Measurements from ENCODE around the gene CCSER1. TPM values are rescaled to one million over a fixed set of nuclear protein-coding genes. Genes with fewer than 3 reads are reported as not detected.

CCSER1 gene
- polyA plus RNA-seq, 3 donors = 0.09 to 0.75 (median 0.13) TPM

- Histone ChIP-seq H2AFZ (ENCODE audit: insufficient read depth, low read depth, low read length, poor library complexity, severe bottlenecking) (no peak overlapping the region), H3K4me3 (replicated peaks in 1 of 3; ENCODE audit: low read depth in 2 of 3, low read length in 3 of 3) (no peak overlapping the region), H3K9ac (ENCODE audit: insufficient read depth, low read length, poor library complexity, severe bottlenecking) (no peak overlapping the region), H4K20me1 (ENCODE audit: insufficient read depth, low read length) (no peaks in the 10 kb centered on the region), H3K4me2 (replicated peaks; ENCODE audit: extremely low read depth, low read length, poor library complexity, severe bottlenecking) (no peak overlapping the region), H3K9me3 (replicated peaks in 1 of 2; ENCODE audit: control insufficient read depth in 1 of 2, insufficient read depth in 1 of 2, low read length in 2 of 2) (no peaks in the 10 kb centered on the region), H3K27ac (ENCODE audit: low read depth in 1 of 2, low read length in 2 of 2) (no peak overlapping the region), H3K36me3 (replicated peaks in 1 of 2; ENCODE audit: control insufficient read depth in 1 of 2, insufficient read depth in 2 of 2, low read length in 2 of 2) (no peaks in the 10 kb centered on the region), H3K79me2 (ENCODE audit: insufficient read depth, low read length) (no peaks in the 10 kb centered on the region), H3K4me1 (ENCODE audit: control insufficient read depth in 1 of 2, insufficient read depth in 2 of 2, low read length in 2 of 2) (no peaks in the 10 kb centered on the region), H3K27me3 (ENCODE audit: control insufficient read depth in 2 of 2, insufficient read depth in 2 of 2, low read length in 2 of 2) (no peaks in the 10 kb centered on the region)
- Mint-ChIP-seq H3K27ac (no peak overlapping the region), H3K27me3 (ENCODE audit: low read depth in 3 of 3) (no peaks in the 10 kb centered on the region), H3K9me3 (peaks cover 0 to 3% (median 1%) of the 10 kb centered on the region in 7 donors), H3K36me3 (no peaks in the 10 kb centered on the region), H3K4me3 (no peak overlapping the region), H3K4me1 (no peaks in the 10 kb centered on the region)
- WGBS (ENCODE audit: insufficient coverage) = no CpG with 5 or more reads among the region's 1 CpG
- DNase-seq = no peak
- no peak for TF ChIP-seq CTCF (IDR thresholded peaks at IDR 0.05)
- intact Hi-C loops (cut with micrococcal nuclease) = no loop called here
These were observed 1099.7 kb downstream of the CCSER1 start for GRCh38 chr4:91226867-91227266.

- Mint-ChIP-seq H3K9me3 (peaks cover 0 to 2% (median 0%) of the 10 kb centered on the region in 7 donors), H3K4me3 (no peak overlapping the region), H3K4me1 (no peaks in the 10 kb centered on the region), H3K36me3 (no peaks in the 10 kb centered on the region), H3K27me3 (ENCODE audit: low read depth in 3 of 3) (no peaks in the 10 kb centered on the region), H3K27ac (no peak overlapping the region)
- DNase-seq = no peak
- no peak overlapping the region for H3K4me3 ChIP-seq (replicated peaks in 1 of 3; ENCODE audit: low read depth in 2 of 3, low read length in 3 of 3)
- no peaks in the 10 kb centered on the region for H3K27me3 ChIP-seq (ENCODE audit: control insufficient read depth in 2 of 2, insufficient read depth in 2 of 2, low read length in 2 of 2)
- H3K4me2 ChIP-seq (replicated peaks; ENCODE audit: extremely low read depth, low read length, poor library complexity, severe bottlenecking) = no peak overlapping the region
- no peaks in the 10 kb centered on the region for H3K9me3 ChIP-seq (replicated peaks in 1 of 2; ENCODE audit: control insufficient read depth in 1 of 2, insufficient read depth in 1 of 2, low read length in 2 of 2)
- TF ChIP-seq CTCF (IDR thresholded peaks at IDR 0.05) = no peak
- no peaks in the 10 kb centered on the region for H3K79me2 ChIP-seq (ENCODE audit: insufficient read depth, low read length)
- no peaks in the 10 kb centered on the region for H3K4me1 ChIP-seq (ENCODE audit: control insufficient read depth in 1 of 2, insufficient read depth in 2 of 2, low read length in 2 of 2)
- no peak overlapping the region for H3K27ac ChIP-seq (ENCODE audit: low read depth in 1 of 2, low read length in 2 of 2)
- 100% methylated on average over 1 of the region's 3 CpGs for WGBS (ENCODE audit: insufficient coverage)
- no peaks in the 10 kb centered on the region for H4K20me1 ChIP-seq (ENCODE audit: insufficient read depth, low read length)
- H3K36me3 ChIP-seq (replicated peaks in 1 of 2; ENCODE audit: control insufficient read depth in 1 of 2, insufficient read depth in 2 of 2, low read length in 2 of 2) = no peaks in the 10 kb centered on the region
- intact Hi-C loops (cut with micrococcal nuclease) = no loop called here
- no peak overlapping the region for H2AFZ ChIP-seq (ENCODE audit: insufficient read depth, low read depth, low read length, poor library complexity, severe bottlenecking)
- no peak overlapping the region for H3K9ac ChIP-seq (ENCODE audit: insufficient read depth, low read length, poor library complexity, severe bottlenecking)
These were observed 1101.5 kb downstream of the CCSER1 start for GRCh38 chr4:91228659-91229058.

All from CD14-positive monocyte (primary cell).